KG1 (cell line): Measurements from ENCODE around the gene AKAP14.
A peak's percentile ranks its signal among the peaks of the same experiment; 100 is the strongest.
"Not testable (repeated sequence)": the region's sequence is repeated elsewhere in the genome, so short reads cannot be mapped to it uniquely, and the experiment has no call there.

Experiments used
- DNase-seq: peaks from one replicate; lab custom pipeline; 2025; lab: John Stamatoyannopoulos, UW

Gene AKAP14

GRCh38 chrX:119895843-119896326, at the start of gene AKAP14:
Gene AKAP14, plus strand, starts transcription at chrX:119895893. Its CDS starts 7,331 bp downstream, at chrX:119903224.
- DNase-seq: no peak

- peak; percentile 79 for DNase-seq
Measured at GRCh38 chrX:119852382-119853353, 43.0 kb upstream of the AKAP14 start, which contains the start of gene UPF3B. Gene UPF3B, minus strand, starts transcription at chrX:119852963. Its CDS starts 35 bp downstream, at chrX:119852928.

GRCh38 chrX:119853444-119853843, 42.2 kb upstream of the AKAP14 start:
- no peak for DNase-seq

- DNase-seq: no peak
Measured at GRCh38 chrX:119870626-119871131, 25.0 kb upstream of the AKAP14 start.

- DNase-seq: no peak
Measured at GRCh38 chrX:119871245-119871598, 24.5 kb upstream of the AKAP14 start.

- DNase-seq: peak; percentile 23
Measured at GRCh38 chrX:119871599-119872395, 23.9 kb upstream of the AKAP14 start, which contains the start of the genes NDUFA1 and RNF113A. Gene NDUFA1, plus strand, starts transcription at chrX:119871832. Its CDS starts 80 bp downstream, at chrX:119871912. Gene RNF113A, minus strand, starts transcription at chrX:119871733. Its CDS starts 120 bp downstream, at chrX:119871613.

GRCh38 chrX:119878740-119879139, 17.0 kb upstream of the AKAP14 start:
- no peak for DNase-seq

- DNase-seq: no peak
Measured at GRCh38 chrX:119880076-119880475, 15.6 kb upstream of the AKAP14 start.

- DNase-seq: no peak
Measured at GRCh38 chrX:119880552-119881437, 14.9 kb upstream of the AKAP14 start.

- no peak for DNase-seq
Measured at GRCh38 chrX:119885554-119886428, 9.9 kb upstream of the AKAP14 start.

GRCh38 chrX:119887721-119888425, 7.8 kb upstream of the AKAP14 start:
- DNase-seq: no peak

GRCh38 chrX:119890626-119891025, 5.1 kb upstream of the AKAP14 start:
- not testable (repeated sequence) for DNase-seq

- not testable (repeated sequence) for DNase-seq
Measured at GRCh38 chrX:119891961-119892692, 3.6 kb upstream of the AKAP14 start.

GRCh38 chrX:119899125-119899524, 3.4 kb downstream of the AKAP14 start:
- no peak for DNase-seq

GRCh38 chrX:119900976-119901375, 5.3 kb downstream of the AKAP14 start:
- DNase-seq: no peak

- no peak for DNase-seq
Measured at GRCh38 chrX:119916310-119916709, 20.6 kb downstream of the AKAP14 start.

GRCh38 chrX:119917877-119918276, 22.2 kb downstream of the AKAP14 start:
- no peak for DNase-seq

- no peak for DNase-seq
Measured at GRCh38 chrX:119919835-119920585, 24.3 kb downstream of the AKAP14 start.
